GM21367 (cell line): ENCODE data around the gene CBFA2T3.
"Not testable (repeated sequence)": the region's sequence is repeated elsewhere in the genome, so short reads cannot be mapped to it uniquely, and the experiment has no call there.

Experiments used
- ATAC-seq: cut with Tn5 transposase; IDR thresholded peaks from one replicate; pipeline ENCODE4 v1.9.1; 2021; ENCODE audit not compliant: unreplicated experiment

CBFA2T3 gene

DNA sequence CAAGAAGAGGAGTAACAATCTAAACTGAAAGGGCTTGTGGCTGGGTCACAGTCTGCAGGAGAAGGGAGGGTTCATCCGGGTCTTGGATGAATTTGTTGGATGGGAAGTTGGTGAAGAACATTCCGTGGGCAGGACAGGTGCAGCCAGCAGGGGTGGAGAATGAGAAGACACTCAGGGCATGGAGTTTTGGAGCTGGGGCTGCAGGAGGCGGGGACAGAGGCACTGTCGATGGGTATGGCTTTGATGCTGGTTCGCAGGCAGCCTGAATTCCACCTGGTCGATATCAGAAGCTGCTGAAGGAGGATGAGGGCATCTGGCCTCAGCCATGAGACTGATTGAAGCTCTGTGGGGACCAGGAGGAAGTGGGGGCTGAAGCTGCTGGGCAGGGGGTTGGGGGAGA is 36.1 kb upstream of the CBFA2T3 start:
- no peak for ATAC-seq

DNA sequence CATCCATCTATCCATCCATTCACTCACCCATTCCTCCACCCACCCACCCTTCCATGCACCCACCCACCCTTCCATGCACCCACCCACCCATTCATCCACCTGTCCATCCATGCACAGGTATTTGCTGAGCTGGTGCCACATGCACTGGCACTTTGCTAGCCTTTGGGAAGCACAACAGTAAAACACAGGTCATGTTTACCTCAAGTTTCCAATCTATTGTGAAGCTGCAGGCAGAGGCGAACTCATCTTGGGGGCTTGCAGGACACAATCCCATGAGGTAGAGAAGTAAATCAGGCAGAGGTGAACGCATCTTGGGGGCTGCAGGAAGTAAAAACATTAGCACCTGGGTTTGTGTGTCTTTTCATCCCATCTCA is 35.6 kb upstream of the CBFA2T3 start:
- ATAC-seq, result no peak

DNA sequence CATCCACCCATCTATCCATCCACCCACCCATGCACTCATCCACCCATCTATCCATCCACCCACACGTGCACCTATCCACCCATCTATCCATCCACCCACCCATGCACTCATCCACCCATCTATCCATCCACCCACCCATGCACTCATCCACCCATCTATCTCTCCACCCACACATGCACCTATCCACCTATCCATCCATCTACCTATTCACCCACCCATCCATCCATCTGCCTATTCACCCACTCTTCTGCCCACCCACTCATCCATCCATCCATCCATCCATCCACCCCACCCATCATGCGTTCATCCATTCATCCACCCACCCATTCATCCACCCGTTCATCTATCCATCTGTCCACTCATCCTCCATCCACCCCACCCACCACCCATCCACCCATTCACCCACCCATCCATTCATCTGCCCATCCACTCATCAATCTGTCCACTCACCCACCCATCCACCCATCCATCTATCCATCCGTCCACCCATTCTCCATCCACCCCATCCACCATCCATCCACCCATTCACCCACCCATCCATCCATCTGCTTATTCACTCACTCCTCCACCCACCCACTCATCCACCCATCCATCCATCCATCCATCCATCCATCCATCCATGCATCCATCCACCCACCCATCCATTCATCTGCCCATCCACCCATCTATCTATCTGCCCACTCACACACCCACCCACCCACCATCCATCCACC is 35.1 kb upstream of the CBFA2T3 start:
- no peak for ATAC-seq

DNA sequence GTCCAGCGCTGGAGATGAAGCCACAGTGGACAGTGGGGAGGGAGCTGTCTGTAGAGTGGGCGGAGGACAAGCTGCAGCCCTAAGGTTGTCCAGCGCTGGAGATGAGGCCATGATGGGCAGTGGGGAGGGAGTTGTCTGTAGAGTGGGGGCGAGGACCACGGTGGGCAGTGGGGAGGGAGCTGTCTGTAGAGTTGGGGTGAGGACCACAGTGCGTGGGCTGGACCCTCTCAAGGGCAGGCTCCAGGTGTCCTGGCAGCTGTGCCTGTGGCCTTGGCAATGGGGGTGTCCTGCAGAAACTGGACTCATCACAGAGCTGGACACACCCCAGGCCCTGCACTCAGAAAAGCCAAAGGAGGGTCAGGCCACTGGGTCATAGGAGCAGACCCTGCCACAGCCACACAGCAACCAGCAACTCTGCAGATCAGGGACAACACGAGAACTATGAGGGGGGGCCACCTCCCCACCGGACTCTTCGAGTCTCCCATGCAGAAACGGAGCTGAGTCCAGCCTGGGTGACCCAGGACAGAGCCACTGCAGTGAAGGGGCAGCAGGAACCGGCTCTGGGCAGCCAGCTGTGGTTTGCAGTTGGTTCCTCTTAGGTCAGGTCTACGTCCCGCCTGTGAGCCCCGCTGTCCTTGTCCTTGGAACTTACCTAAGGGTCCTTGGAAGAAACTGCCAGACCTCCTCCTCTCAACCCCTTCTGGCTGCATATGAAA is 33.4 kb upstream of the CBFA2T3 start:
- ATAC-seq, result no peak

DNA sequence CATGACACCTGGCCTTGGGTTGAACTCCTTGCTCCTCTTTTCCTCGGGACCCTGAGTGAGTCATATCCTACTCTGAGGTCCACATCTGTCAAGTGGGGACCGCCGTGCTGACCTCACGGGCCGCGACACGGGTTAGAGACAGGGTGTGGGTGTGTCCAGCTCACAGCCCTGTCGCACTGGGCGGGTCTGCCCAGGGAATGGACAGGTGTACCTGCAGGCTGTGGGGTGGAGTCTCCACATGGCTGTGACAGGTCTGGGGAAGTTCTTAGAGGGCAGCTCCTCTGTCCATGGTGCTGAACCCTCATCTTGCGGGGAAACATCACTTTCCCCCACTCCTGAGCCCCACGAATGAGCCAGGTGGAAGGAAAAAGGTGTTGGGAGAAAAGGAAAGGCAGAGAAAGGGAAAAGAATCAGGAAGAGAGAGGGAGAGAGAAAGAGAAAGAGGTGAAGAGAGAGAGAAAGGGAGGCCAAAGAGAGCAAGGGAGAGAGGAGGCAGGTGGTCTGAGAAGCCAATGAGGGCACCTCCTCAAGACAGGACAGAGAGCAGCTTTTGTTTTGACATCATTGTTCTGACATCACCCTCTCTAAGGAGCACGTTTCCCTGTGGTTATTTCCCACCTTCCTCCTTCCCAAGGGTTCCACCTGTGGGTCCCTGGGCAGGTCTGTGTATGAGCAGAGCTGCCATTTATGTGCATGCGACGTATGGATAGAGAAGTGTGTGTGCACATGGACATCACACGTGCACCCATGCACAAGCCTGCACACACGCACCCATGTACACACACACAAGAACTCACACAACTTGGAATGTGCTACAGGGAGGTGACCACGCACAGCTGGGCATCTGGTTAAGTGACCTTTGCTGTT is 32.6 kb upstream of the CBFA2T3 start:
- ATAC-seq, result no peak

DNA sequence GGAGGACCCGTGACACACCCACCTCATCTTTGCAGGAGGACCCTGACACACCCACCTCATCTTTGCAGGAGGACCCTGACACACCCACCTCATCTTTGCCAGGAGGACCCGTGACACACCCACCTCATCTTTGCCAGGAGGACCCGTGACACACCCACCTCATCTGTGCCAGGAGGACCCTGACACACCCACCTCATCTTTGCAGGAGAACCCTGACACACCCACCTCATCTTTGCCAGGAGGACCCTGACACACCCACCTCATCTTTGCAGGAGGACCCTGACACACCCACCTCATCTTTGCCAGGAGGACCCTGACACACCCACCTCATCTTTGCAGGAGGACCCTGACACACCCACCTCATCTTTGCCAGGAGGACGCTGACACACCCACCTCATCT is 31.8 kb upstream of the CBFA2T3 start:
- not testable (repeated sequence) for ATAC-seq

DNA sequence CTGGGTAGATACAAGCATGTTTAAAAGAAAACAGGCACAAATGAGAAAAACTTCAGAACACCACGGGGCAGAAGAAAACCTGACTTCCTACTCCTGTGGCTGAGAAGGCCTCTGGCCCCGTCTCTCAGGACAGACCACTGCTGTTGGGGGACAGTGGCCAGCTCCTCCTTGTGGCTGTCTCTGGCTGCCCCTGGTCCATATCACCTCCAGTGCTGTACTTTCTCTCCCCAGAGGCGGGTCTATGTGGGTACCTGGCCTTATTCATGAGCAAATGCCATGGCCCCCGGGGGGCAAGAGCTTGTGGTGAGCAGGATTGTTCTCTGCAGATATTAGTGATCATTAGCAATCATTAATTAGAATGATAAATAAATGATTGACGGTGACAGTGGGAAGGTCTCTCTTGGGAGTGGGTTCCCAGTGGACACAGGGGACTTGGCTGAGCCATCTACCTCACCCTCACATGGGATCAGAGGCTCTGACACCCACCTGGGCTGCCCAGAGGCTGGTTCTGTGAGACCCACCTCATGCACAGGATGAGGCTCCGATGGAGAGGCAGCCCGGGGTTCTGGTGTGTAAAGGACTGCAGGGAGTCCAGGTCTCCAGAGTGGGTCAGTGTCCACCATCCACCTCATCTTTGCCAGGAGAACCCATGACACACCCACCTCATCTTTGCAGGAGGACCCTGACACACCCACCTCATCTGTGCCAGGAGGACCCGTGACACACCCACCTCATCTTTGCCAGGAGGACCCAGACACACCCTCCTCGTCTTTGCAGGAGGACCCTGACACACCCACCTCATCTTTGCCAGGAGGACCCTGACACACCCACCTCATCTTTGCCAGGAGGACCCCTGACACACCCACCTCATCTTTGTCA is 30.6 kb upstream of the CBFA2T3 start:
- no peak for ATAC-seq

DNA sequence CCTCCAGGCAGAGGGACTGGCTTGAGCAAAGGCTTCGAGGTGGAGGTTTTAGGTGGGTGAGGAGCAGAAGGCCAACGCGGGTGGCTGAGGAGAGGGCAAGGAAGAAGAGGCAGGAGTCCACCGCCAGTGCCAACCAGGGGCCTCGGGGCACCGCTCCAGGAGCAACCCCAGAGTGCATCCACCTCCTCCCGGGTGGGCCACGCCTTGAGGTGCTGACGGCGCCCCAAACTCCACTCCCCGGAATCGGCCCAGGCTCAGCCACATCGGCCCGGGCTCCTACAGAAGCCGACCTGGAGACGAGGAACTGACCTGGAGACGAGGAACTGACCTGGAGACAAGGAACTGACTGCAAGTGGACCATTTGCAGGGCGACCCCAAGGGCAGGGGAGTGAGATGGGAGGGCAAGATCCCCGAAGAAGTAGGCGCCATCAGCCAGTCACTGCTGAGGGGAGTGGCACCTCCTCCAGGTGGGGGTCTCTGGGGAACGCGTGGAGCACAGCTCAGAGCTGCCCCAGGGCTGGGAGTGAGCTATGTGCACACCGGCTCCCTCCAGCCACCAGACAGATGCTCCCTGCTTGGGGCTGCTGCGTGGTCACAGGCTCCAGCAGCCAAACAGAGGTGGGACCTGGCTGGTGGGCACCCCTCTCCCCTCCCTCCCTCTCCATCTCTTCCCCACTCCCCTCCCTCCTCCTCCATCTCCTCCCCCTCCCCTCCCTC is 29.2 kb upstream of the CBFA2T3 start:
- ATAC-seq, result no peak

DNA sequence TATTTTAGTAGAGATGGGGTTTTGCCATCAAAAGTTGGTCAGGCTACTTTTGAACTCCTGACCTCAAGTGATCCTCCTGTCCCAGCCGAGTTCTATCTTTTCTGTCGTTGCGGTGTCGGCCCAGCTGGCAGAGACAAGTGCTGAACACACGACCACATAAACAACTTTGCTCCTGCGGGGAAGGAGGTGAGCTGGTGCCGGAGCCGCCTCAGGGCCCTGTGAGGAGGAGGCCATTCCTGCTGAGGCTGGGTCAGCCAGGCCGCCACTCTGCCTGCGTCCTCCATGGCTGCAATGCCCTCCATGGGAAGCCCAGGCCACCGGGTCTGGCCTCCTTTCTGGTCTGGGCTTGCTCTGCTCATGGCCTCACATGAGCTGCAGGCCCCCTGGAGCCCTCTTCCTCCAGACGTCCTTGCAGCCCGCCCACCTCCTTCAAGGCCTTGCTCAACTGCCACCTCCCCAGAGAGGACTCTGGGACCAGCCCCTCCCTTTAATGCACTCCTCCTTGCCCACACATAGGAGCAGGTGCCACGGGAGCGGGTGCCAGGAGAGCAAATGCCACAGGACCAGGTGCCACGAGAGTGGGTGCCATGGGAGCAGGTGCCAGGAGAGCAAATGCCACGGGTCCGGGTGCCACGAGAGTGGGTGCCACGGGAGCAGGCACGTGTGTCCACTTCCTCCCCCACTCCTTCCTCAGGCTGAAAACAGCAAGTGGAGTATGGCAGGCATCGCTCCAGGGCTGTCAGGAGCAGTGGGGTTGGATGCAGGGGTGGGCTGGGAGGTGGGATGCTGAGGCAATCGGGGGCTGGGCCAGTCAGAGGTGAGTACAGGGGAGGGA is 28.4 kb upstream of the CBFA2T3 start:
- no peak for ATAC-seq

DNA sequence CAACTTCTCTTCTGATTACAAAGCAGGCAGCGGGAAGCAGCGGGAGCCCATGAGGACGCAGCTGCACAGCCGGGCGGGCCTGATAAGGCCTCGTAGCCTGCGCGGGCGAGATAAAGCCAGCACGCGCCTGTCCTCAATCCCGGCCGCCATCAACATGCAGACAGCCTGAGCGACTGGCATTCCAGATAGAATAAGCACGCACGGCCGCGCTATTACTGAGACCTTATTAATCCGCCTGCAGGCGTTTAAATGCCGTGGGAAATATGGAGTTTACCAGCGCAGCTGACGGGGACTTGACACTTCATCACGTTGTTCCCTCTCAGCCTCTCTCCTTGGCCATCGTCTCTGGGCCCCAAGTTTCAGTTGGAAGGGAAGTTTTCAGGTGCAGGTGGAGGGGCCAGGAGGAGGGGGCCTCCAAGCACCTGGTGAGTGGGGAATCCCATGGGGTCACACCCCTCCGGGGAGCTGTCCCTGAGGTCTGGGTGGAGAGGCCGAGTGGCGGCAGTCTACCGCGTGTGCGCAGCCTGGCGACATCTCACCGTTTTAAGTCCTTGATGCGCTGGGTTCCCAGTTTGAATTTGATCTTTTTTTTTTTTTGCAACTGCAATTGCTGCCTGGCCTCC is 27.3 kb upstream of the CBFA2T3 start:
- no peak for ATAC-seq

DNA sequence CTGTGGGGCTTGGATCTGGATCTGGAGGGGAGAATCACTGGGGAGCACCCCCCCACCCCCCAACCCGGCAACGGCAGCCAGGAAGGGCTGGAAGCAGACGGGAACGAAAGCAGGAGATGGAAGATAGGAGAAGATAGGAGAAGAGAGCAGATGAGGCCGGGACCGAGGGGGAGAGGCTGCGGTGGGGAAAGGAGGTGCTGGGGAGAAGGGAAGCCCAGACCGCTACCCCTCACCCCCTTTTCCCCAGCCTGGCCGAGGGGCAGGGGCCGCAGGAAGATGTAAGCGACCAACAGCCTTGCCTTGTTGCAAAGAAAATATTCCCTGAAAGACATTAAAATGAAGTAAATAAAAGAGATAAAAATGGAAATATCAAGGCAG is 26.8 kb upstream of the CBFA2T3 start:
- ATAC-seq, result no peak

DNA sequence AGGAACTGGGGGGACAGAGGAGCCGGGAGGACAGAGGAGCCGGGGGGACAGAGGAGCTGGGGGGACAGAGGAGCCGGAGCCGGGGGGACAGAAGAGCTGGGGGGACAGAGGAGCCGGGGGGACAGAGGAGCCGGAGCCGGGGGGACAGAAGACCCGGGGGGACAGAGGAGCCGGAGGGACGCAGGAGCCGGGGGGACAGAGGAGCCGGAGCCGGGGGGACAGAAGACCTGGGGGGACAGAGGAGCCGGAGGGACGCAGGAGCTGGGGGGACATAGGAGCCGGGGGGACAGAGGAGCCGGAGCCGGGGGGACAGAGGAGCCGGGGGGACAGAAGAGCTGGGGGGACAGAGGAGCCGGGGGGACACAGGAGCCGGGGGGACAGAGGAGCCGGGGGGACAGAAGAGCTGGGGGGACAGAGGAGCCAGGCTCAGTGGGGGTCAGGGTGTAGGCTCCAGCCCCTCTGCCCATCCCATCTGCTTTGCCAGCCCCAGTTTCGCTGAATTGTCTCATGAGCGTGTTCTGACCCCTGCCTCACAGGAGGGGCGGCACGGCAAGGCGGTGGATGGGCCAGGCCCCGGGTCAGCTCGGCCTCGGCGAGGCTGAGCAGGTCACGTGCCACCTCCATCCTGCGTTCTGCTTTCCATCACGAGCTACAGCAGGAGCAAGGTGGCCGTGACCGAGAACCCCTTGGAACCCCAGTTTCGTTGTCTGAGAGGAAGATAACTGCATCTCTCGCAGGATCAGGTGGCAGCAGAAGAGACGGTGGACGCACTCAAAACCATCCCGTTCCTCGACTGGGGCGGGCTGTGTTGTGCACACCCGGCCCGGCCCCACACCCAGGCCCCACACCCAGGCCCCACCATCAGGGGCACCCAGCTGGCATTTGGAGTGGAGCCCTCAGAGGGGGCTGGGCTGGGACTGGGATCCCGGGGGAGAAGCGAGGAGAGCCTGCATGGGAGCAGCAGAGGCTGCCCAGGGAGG is 26.1 kb upstream of the CBFA2T3 start:
- ATAC-seq, result no peak

DNA sequence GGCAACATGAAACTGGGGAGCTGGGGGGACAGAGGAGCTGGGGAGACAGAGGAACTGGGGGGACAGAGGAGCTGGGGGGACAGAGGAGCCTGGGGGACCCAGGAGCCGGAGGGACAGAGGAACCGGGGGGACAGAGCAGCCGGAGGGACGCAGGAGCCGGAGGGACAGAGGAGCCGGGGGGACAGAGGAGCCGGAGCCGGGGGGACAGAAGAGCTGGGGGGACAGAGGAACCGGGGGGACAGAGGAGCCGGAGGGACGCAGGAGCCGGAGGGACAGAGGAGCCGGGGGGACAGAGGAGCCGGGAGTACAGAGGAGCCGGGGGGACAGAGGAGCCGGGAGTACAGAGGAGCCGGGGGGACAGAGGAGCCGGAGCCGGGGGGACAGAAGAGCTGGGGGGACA is 25.1 kb upstream of the CBFA2T3 start:
- not testable (repeated sequence) for ATAC-seq

DNA sequence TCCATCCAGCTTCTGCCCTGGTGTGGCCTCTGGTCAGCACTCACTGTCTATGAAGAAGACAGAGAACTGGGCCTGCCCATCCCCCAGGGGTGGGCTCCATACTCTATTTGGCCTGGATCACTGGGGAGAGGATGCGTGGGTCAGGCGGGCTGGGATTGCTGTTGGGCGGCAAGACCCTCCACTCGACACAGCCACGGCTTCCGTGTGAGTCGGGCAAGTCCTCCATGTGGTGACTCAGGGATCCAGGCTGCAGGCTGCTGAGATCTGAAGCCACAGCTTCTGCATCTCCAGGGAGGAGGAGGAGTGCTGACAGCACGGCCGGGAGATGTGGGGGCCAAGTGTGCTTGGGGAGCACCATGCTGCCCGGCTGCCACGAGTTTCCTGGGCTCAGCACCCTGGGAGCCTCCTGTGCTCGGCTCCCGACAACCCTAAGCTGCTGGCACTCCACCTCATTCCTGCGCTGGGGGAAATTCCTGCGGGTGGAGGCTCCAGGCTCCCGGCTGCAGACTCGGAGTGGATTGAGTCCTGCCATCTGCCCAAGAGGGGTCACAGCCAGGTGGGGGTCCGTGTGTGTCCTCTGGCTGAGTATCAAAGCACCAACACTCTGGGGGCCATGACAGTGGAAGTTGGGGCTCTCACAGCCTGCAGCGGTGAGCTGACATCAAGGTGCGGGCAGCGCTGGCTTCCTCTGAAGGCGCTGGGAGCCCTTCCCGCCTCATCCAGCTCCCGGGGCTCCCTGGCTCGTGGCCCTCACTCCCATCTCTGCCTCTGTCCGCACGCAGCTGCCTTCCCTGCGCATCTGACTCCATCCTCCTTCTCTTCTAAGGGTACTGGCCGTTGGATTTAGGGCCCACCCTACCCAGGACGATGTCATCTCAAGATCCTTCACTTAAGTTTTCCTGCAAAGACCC is 24.4 kb upstream of the CBFA2T3 start:
- no peak for ATAC-seq

DNA sequence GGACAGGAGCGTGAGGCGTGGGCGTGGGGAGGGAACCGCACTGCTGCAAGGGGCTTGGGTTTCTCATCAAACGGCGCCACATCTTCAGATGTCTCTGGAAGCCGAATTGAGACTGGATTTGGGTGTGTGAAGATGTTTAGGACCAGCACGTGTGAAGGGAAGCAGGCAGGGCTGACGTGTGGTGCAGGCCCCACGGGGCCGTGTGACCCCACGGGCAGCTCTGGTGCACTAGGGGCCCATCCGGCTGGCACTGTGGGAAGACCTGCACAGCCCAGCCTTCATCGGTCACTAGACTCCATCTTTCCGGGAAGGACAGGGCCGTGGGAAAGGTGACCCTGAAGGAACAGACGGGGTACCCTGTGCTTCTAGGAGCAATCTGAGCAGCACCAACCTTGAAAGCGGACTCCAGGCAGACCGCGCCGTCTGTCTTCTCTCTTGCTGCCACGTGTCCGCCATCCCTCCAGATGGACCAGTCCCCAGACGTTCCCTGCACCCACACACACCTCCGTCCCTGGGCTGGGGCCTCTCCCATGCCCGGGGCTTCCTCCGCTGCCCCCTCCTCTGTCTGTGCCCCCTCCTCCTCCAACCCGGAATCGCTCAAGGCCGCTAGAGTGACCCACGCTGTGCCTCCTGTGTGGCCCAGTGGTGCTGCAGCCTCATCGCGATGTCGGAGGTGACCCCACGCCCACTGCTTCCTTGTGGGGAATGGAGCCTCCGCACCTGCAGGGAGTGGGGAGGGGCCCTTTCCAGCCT is 23.4 kb upstream of the CBFA2T3 start:
- ATAC-seq, result no peak
